ENCODE measurements around the gene FGFRL1. TPM values are rescaled to one million over a fixed set of nuclear protein-coding genes. Genes with fewer than 3 reads are reported as not detected.

The FGFRL1 gene
- total RNA-seq, 1 donor from 2014 or later: 22.4 TPM

DNA sequence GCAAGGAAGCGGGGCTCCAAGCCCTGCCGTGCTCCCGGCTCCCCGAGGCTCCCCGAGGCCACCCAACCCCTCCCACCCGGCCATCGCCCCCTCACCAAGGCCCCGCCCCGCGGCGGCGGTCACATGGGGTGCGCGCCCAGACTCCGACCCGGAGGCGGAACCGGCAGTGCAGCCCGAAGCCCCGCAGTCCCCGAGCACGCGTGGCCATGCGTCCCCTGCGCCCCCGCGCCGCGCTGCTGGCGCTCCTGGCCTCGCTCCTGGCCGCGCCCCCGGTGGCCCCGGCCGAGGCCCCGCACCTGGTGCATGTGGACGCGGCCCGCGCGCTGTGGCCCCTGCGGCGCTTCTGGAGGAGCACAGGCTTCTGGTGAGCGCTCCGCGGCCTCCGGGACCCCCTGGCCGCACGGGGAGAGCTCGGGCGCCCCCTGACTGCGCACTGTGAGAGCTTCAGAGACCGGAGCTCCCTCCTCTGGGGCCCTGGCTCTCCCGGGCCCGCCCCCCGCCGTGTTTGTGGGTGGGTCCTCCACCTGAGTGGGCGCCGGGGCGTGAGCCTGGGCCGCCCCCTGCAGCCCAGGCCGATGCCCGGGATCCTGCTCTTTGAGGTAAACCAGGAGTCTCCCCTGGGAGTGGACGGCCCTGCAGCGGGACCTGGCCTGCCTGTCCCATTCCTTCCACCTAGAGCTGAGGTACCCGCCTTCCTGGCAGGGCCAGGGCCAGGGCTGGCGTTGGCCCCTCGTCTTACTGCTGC lies 24.4 kb upstream of the FGFRL1 start, which contains the start of gene IDUA:
IDUA (plus strand) TSS at position 166 of the 745 bp plus-strand sequence; CDS start at position 207, 41 bp downstream.
- TF ChIP-seq, protein P1, sequence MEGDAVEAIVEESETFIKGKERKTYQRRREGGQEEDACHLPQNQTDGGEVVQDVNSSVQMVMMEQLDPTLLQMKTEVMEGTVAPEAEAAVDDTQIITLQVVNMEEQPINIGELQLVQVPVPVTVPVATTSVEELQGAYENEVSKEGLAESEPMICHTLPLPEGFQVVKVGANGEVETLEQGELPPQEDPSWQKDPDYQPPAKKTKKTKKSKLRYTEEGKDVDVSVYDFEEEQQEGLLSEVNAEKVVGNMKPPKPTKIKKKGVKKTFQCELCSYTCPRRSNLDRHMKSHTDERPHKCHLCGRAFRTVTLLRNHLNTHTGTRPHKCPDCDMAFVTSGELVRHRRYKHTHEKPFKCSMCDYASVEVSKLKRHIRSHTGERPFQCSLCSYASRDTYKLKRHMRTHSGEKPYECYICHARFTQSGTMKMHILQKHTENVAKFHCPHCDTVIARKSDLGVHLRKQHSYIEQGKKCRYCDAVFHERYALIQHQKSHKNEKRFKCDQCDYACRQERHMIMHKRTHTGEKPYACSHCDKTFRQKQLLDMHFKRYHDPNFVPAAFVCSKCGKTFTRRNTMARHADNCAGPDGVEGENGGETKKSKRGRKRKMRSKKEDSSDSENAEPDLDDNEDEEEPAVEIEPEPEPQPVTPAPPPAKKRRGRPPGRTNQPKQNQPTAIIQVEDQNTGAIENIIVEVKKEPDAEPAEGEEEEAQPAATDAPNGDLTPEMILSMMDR (IDR thresholded peaks at IDR 0.05; ENCODE audit: borderline replicate concordance): peak; percentile 57
- Histone ChIP-seq H3K4me3 (peak within 1 kb of the TSS; percentile 81), H3K36me3 (peaks cover 9% of the 10 kb centered on the region), H3K27ac (replicated peaks) (peak within 1 kb of the TSS; percentile 62), H3K4me1 (peaks cover 36% of the 10 kb centered on the region), H3K27me3 (ENCODE audit: low read depth) (no peaks in the 10 kb centered on the region), H3K9me3 (replicated peaks) (no peaks in the 10 kb centered on the region)
- intact Hi-C loops (cut with micrococcal nuclease): no loop called here
- DNase-seq: peak; percentile 84

DNA sequence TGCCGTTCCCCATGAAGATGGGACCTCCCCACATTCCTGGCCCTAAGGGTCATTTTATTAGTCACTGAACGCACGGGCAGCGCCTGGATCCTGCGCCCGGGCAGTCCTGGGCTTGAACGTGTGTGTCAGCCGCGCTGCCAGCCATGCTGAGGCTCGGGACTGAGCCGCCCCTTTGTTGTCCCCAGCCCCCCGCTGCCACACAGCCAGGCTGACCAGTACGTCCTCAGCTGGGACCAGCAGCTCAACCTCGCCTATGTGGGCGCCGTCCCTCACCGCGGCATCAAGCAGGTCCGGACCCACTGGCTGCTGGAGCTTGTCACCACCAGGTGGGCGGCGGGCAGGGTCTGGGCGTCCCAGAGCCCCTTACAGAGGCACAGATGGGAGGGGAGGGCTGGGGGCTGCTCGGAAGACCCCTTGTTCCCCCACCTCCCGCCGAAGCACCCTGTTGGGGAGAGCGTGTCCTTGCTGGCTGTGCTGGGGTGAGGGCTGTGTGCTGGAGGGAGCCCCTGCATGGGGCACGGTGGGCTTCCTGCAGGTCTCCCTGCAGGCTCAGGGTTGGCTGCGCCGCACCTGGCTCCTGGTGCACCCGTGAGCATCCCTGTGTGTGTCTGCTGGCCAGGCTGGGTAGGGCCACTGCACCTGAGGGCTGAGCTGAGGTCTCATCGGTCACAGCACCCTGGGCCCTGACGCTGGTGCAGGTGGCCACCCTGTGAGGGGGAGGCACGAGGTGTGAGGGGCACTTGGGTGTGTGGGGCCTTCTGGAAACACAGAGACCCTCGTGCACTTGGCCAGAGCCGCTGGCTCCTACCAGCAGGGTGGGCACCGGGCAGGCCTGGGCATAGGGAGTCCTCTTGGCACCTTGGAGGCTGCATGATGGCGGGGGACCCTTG lies 23.6 kb upstream of the FGFRL1 start:
- Histone ChIP-seq H3K9me3 (replicated peaks) (no peaks in the 10 kb centered on the region), H3K36me3 (peaks cover 9% of the 10 kb centered on the region), H3K4me3 (peak overlapping the region; percentile 81), H3K27me3 (ENCODE audit: low read depth) (no peaks in the 10 kb centered on the region), H3K4me1 (peaks cover 36% of the 10 kb centered on the region), H3K27ac (replicated peaks) (peak overlapping the region; percentile 62)
- DNase-seq: no peak
- TF ChIP-seq, protein P1 (IDR thresholded peaks at IDR 0.05; ENCODE audit: borderline replicate concordance): no peak
- intact Hi-C loops (cut with micrococcal nuclease): no loop called here

DNA sequence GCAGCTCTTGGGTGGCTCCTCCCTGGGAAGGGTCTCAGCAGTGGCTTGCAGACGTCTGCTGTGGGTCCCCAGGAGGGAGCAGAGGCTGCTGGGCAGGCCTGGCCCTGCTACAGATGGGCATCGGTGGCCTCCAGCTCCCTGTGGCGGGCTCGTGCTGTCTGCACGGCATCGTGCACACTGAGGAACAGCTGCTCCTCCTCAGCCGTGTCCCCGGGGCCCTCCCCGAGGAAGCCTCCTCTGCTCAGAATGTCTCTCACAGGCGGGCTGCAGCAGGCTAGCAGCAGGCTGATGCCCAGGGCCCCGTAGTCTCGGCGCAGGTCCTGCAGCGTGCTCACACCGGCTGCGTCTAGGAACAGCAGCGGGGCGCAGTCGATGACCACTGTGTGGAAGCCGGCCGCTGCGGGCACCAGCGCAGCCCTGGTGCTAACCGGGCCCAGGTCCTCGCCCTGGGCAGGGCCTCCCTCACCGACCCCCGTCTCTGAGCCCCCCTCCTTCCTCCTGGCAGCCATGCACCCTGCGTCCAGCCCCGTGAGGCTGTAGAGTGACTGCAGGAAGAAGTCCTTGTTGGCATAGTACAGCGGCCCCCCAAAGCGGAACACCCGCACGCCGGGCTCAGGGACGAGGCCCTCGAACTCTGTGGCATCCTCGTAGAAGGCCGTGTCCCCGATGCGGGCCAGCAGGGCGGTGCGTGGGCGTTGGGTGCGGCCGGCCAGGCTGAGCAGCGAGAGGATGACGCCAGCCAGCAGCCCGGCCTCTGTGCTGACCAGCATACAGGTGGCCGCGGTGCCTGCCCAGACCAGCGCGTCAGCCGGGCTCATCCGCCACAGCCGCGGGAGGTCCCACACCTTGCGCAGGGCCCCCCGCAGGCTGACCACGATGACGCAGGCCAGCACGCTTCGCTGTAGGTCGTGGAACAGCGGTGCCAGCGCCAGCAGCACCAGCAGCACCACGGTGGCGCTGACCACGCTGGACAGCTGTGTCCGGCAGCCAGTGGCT lies 22.4 kb upstream of the FGFRL1 start:
- intact Hi-C loops (cut with micrococcal nuclease): no loop called here
- H3K4me3 ChIP-seq: no peak overlapping the region
- TF ChIP-seq, protein P1 (IDR thresholded peaks at IDR 0.05; ENCODE audit: borderline replicate concordance): no peak
- no peak overlapping the region for H3K27ac ChIP-seq (replicated peaks)
- no peaks in the 10 kb centered on the region for H3K27me3 ChIP-seq (ENCODE audit: low read depth)
- H3K9me3 ChIP-seq (replicated peaks): no peaks in the 10 kb centered on the region
- H3K36me3 ChIP-seq: peaks cover 9% of the 10 kb centered on the region
- no peak for DNase-seq
- H3K4me1 ChIP-seq: peaks cover 36% of the 10 kb centered on the region

DNA sequence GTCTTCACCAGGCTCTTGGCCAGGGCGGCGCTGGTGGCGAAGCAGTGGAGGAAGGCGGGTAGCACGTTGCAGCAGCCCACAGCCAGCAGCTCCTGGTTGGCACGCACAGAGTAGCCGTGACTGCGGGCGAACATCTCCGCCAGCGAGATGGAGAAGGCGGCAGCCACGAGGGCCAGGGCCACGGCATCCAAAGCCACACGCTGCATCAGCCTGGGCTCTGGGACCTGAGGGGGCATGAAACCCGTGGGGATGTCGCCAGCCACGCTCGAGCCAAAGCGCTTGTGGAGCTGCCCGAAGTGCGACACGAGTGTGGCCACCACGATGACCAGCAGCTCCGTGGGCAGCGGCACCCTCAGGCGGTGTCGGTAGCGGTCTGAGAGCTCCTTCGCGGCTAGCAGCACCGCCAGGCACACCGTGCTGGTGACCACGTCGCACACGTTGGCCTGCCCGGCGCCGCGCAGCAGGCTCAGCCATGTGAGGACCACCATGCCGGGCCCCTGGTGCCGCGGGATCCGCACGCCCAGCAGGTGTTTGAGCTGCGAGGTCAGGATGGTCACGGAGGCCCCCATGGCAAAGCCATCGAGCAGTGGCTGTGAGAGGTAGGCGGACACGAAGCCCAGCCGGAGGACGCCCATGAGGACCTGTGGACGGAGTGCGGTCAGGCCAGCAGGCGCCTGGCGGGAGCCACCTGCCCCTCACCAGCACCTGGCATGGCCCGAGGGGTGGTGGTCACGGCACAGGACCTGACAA lies 21.5 kb upstream of the FGFRL1 start:
- intact Hi-C loops (cut with micrococcal nuclease): no loop called here
- Histone ChIP-seq H3K27ac (replicated peaks) (no peak overlapping the region), H3K4me3 (no peak overlapping the region), H3K36me3 (peaks cover 9% of the 10 kb centered on the region), H3K9me3 (replicated peaks) (no peaks in the 10 kb centered on the region), H3K4me1 (peaks cover 34% of the 10 kb centered on the region), H3K27me3 (ENCODE audit: low read depth) (no peaks in the 10 kb centered on the region)
- DNase-seq: no peak
- TF ChIP-seq, protein P1 (IDR thresholded peaks at IDR 0.05; ENCODE audit: borderline replicate concordance): no peak
